Mesothelial cell of epicardium (in vitro differentiated cells): ENCODE results near the gene PIANP. TPM values are rescaled to one million over a fixed set of nuclear protein-coding genes. Genes with fewer than 3 reads are reported as not detected.
"Not testable (repeated sequence)": the region's sequence is repeated elsewhere in the genome, so short reads cannot be mapped to it uniquely, and the experiment has no call there.

ENCODE experiments used
- DNase-seq, 2 experiments: peaks; one replicate each; pipeline ENCODE4 v3.0.0; 2021; ENCODE audit warnings: low spot score in 2 of 2; ENCODE audit not compliant: unreplicated experiment in 2 of 2
- H3K27ac Mint-ChIP-seq: 2 replicates; pipeline ENCODE4 v1.8.0; 2021; ENCODE audit warnings: mixed read lengths
- H3K27me3 Mint-ChIP-seq: 2 replicates; pipeline ENCODE4 v1.8.0; 2021; ENCODE audit warnings: low read depth, mixed read lengths
- H3K36me3 Mint-ChIP-seq: 2 replicates; pipeline ENCODE4 v1.8.0; 2021; ENCODE audit warnings: mixed read lengths
- H3K4me1 Mint-ChIP-seq: 2 replicates; pipeline ENCODE4 v1.8.0; 2021; ENCODE audit warnings: mixed read lengths
- H3K4me3 Mint-ChIP-seq: 2 replicates; pipeline ENCODE4 v1.8.0; 2021; ENCODE audit warnings: mild to moderate bottlenecking, moderate library complexity, mixed read lengths
- H3K9me3 Mint-ChIP-seq: 2 replicates; pipeline ENCODE4 v1.8.0; 2021; ENCODE audit warnings: mixed read lengths
- total RNA-seq: library from RNA; stranded (reverse); gene quantifications from 3 replicates; pipeline ENCODE4 v1.2.1, GENCODE V29; 2021
- TF ChIP-seq, protein P1 (sequence below): fragments of 200-600 bp; sonication (generic); IDR thresholded peaks from one replicate; pipeline ENCODE4 v1.5.0; 2021; ENCODE audit warnings: antibody characterized with exemption; ENCODE audit not compliant: unreplicated experiment

Gene PIANP, protein sequence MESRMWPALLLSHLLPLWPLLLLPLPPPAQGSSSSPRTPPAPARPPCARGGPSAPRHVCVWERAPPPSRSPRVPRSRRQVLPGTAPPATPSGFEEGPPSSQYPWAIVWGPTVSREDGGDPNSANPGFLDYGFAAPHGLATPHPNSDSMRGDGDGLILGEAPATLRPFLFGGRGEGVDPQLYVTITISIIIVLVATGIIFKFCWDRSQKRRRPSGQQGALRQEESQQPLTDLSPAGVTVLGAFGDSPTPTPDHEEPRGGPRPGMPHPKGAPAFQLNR
- total RNA-seq, result 3.7 to 6.0 TPM (median 3.9 TPM) in 3 replicates

DNA sequence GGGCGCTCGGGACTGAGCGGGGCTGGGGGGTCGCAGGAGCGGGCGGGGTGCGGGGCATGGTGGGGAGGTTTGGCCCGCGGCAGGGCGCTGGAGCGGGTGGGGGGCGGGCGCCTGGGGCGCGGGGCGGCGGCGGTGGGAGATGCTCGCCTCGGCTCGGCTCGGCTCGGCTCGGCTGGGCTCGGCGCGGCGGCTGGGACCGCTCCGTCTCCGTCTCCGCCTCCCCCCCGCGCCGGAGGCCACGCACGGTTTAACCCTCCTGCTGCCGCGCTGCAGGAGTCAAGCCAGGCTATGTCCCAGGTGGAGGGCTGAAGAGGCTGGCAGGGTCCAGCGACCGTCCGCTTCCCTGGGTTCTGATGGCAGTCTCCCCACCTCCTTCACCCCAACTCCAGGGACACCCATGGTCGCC is at the start of gene PIANP:
Gene PIANP, minus strand, starts transcription at position 170 of the 406 bp plus-strand sequence. CDS start 2,754 bp downstream, outside the sequence.
- no peak within 1 kb of the TSS for H3K27ac Mint-ChIP-seq

DNA sequence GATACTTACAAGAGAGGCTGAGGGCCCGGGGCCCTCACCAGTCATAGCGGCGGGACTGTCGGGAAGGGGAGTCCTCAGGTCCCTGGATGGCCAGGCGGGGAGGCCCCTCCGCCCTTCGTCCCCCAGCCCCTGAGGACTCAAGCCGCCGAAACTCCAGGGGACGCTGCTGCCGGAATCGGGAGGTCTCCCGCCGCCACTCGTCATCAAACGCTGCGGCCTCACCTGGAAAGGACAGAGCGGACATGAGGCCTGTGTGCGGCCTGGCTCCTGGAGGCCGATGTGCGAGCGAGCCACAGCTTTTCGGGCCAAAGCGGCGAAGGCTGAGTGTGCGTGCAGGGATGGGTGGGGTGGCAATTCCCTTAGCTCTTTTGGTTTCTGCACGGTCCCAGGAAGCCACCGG is 48.1 kb upstream of the PIANP start:
- Mint-ChIP-seq H3K27ac (no peak overlapping the region), H3K4me3 (no peak overlapping the region), H3K27me3 (no peaks in the 10 kb centered on the region), H3K9me3 (no peaks in the 10 kb centered on the region), H3K36me3 (peaks cover 32% of the 10 kb centered on the region), H3K4me1 (peaks cover 15% of the 10 kb centered on the region)
- no peak for DNase-seq
- TF ChIP-seq, protein P1, sequence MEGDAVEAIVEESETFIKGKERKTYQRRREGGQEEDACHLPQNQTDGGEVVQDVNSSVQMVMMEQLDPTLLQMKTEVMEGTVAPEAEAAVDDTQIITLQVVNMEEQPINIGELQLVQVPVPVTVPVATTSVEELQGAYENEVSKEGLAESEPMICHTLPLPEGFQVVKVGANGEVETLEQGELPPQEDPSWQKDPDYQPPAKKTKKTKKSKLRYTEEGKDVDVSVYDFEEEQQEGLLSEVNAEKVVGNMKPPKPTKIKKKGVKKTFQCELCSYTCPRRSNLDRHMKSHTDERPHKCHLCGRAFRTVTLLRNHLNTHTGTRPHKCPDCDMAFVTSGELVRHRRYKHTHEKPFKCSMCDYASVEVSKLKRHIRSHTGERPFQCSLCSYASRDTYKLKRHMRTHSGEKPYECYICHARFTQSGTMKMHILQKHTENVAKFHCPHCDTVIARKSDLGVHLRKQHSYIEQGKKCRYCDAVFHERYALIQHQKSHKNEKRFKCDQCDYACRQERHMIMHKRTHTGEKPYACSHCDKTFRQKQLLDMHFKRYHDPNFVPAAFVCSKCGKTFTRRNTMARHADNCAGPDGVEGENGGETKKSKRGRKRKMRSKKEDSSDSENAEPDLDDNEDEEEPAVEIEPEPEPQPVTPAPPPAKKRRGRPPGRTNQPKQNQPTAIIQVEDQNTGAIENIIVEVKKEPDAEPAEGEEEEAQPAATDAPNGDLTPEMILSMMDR, result no peak

More for the DNA sequence above, at the start of gene PIANP:
- peaks cover 91% of the 10 kb centered on the region for H3K27me3 Mint-ChIP-seq
- H3K9me3 Mint-ChIP-seq, result no peaks in the 10 kb centered on the region
- peak; percentile 63 to 75 for DNase-seq
- TF ChIP-seq, protein P1, result no peak
- peak within 1 kb of the TSS; percentile 75 for H3K4me3 Mint-ChIP-seq
- H3K4me1 Mint-ChIP-seq, result peaks cover 17% of the 10 kb centered on the region
- H3K36me3 Mint-ChIP-seq, result no peaks in the 10 kb centered on the region

DNA sequence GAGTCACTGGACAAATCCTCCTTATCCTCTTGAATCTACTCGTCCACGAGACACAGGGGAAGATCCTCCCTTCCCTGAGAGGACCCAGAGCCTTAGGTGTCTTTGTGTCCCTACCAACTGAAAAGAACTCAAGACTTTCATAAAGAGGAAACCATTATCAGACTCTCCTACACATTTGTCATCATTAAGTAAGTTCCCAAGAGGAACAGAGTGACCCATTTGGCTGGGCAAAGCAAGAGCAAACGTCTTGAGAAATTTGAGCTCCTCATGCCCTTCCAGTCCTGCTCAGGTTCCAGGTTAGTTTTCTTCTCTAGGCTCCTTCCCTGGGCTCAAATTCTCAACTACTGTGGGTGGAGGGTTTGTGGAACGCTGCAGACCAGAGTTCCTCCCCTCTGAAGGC is 46.6 kb upstream of the PIANP start:
- Mint-ChIP-seq H3K27ac (no peak overlapping the region), H3K4me3 (no peak overlapping the region), H3K36me3 (peaks cover 32% of the 10 kb centered on the region), H3K9me3 (no peaks in the 10 kb centered on the region), H3K4me1 (peaks cover 14% of the 10 kb centered on the region), H3K27me3 (no peaks in the 10 kb centered on the region)
- TF ChIP-seq, protein P1, result no peak
- DNase-seq, result no peak

DNA sequence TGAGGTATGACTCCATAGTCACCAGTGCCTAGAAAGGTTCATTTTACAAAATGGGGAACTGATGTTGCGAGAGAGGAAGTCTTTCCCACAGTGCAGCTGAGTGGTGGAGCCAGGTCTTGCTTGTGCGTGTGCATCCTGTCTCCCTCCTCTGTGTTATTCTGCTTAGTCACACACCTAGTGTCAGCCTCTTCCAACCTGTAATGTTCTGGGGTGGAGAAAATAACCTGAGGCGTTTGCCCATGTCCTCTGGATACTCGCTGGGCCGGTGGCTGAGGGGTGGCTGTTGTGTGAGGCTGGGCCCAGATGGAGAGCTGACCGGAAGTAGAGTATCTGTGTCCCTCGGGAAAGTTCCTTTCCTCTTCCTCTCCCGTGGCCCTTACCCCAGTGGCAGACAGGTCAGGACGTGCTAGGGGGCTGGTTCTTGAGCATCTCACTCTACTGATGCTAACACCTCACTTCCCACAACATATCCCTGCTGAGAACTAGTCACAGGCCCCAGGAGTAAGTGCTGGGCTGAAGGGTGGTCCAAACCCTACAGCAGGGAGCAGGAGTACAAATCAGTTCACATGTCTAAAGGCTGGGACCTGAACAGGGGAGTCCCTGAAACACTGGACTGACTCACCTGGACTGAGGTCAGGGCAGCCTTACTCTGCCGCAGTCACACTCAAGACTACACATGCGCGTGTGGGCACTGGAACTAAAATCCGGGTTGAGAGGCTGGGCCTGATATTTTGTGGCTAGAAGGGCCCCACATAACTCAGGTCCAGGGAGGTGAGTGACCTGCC is 45.3 kb upstream of the PIANP start:
- Mint-ChIP-seq H3K27me3 (no peaks in the 10 kb centered on the region), H3K9me3 (no peaks in the 10 kb centered on the region), H3K4me1 (peaks cover 7% of the 10 kb centered on the region), H3K4me3 (no peak overlapping the region), H3K36me3 (peaks cover 32% of the 10 kb centered on the region), H3K27ac (peak overlapping the region; percentile 1)
- DNase-seq, result no peak
- TF ChIP-seq, protein P1, result no peak

DNA sequence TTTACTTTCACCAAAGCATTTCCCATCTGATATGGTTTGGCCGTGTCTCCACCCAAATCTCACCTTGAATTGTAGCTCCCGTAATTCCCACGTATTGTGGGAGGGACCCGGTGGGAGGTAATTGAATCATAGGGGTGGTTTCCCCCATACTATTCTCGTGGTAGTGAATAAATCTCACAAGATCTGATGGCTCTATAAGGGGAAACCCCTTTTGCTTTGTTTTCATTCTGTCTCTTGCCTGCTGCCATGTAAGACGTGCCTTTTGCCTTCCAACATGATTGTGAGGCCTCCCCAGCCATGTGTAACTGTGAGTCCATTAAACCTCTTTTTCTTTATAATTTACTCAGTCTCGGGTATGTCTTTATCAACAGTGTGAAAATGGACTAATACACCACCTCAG is 42.7 kb upstream of the PIANP start:
- not testable (repeated sequence) for H3K27ac Mint-ChIP-seq, H3K9me3 Mint-ChIP-seq, H3K27me3 Mint-ChIP-seq, H3K4me1 Mint-ChIP-seq, H3K4me3 Mint-ChIP-seq, DNase-seq
- peaks cover 15% of the 10 kb centered on the region for H3K36me3 Mint-ChIP-seq

DNA sequence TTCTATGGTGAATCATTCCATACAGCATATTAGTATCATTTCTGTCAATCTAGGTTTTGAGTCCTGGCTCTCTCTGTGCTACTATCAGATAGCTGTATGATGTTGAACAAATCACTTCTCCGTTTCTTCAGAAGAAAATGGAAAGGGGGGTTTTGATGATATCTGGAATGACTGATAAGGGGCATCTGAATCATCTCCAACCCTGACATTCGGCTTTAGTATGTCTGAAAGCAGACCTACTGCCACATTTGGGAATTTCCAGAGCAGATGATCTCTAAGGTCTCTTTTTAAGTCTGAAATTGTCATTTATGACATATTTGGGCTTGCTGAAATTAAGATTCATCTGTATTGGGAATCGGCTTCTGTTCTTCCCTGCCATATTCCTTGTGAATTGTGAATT is 42.2 kb upstream of the PIANP start:
- H3K27me3 Mint-ChIP-seq, result no peaks in the 10 kb centered on the region
- TF ChIP-seq, protein P1, result no peak
- no peak overlapping the region for H3K4me3 Mint-ChIP-seq
- peaks cover 5% of the 10 kb centered on the region for H3K4me1 Mint-ChIP-seq
- no peak for DNase-seq
- peaks cover 10% of the 10 kb centered on the region for H3K36me3 Mint-ChIP-seq
- no peaks in the 10 kb centered on the region for H3K9me3 Mint-ChIP-seq
- H3K27ac Mint-ChIP-seq, result no peak overlapping the region

DNA sequence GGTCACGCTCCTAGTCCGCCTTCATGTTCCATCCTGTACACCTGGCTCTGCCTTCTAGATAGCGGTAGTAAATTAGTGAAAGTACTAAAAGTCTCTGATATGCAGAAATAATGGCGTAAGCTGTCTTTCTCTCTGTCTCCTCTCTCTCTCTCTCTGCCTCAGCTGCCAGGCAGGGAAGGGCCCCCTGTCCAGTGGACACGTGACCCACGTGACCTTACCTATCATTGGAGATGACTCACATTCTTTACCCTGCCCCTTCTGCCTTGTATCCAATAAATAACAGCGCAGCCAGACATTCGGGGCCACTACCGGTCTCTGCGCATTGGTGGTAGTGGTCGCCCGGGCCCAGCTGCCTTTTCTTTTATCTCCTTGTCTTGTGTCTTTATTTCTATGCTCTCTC is 41.5 kb upstream of the PIANP start:
- H3K27ac Mint-ChIP-seq, result peak overlapping the region; percentile 8
- H3K4me1 Mint-ChIP-seq, DNase-seq, H3K9me3 Mint-ChIP-seq, H3K36me3 Mint-ChIP-seq, H3K27me3 Mint-ChIP-seq, H3K4me3 Mint-ChIP-seq: not testable (repeated sequence)
